Medulla oblongata (tissue), 1 donor: ENCODE data around the gene PEX14.

Experiments
- DNase-seq: peaks from one replicate; pipeline ENCODE4 v3.0.0-alpha.2; 2015; ENCODE audit errors: extremely low spot score

The PEX14 gene

GRCh38 chr1:10593750-10594149 lies 119.0 kb downstream of the PEX14 start:
- DNase-seq = no peak

- DNase-seq = no peak
These were observed 120.0 kb downstream of the PEX14 start for GRCh38 chr1:10594595-10595223.

GRCh38 chr1:10596780-10597179 lies 122.0 kb downstream of the PEX14 start:
- DNase-seq = no peak

GRCh38 chr1:10597492-10598388 lies 123.0 kb downstream of the PEX14 start:
- DNase-seq = no peak

- peak; percentile 61 for DNase-seq
These were observed 123.6 kb downstream of the PEX14 start for GRCh38 chr1:10598389-10598702.

GRCh38 chr1:10599194-10599861 lies 124.6 kb downstream of the PEX14 start:
- DNase-seq = no peak

GRCh38 chr1:10601342-10602070 lies 126.8 kb downstream of the PEX14 start:
- no peak for DNase-seq

- no peak for DNase-seq
These were observed 128.2 kb downstream of the PEX14 start for GRCh38 chr1:10602936-10603335.

- DNase-seq = no peak
These were observed 130.2 kb downstream of the PEX14 start for GRCh38 chr1:10604966-10605365.

GRCh38 chr1:10606064-10606463 lies 131.3 kb downstream of the PEX14 start:
- DNase-seq = no peak

- DNase-seq = no peak
These were observed 132.5 kb downstream of the PEX14 start for GRCh38 chr1:10607228-10607627.

- DNase-seq = no peak
These were observed 133.9 kb downstream of the PEX14 start for GRCh38 chr1:10608690-10609089.

- no peak for DNase-seq
These were observed 136.3 kb downstream of the PEX14 start for GRCh38 chr1:10610901-10611600.

GRCh38 chr1:10612436-10613160 lies 137.8 kb downstream of the PEX14 start:
- no peak for DNase-seq

GRCh38 chr1:10613340-10613739 lies 138.6 kb downstream of the PEX14 start:
- DNase-seq = no peak

GRCh38 chr1:10613861-10614260 lies 139.1 kb downstream of the PEX14 start:
- DNase-seq = no peak

- DNase-seq = no peak
These were observed 139.9 kb downstream of the PEX14 start for GRCh38 chr1:10614377-10615225.

- DNase-seq = peak; percentile 60
These were observed 140.6 kb downstream of the PEX14 start for GRCh38 chr1:10615332-10615731.

GRCh38 chr1:10615932-10616671 lies 141.4 kb downstream of the PEX14 start:
- no peak for DNase-seq
